Liver (tissue), 9 donors: Measurements from ENCODE around the gene TMEM163. TPM values are rescaled to one million over a fixed set of nuclear protein-coding genes. Genes with fewer than 3 reads are reported as not detected.

Source experiments
- DNase-seq: peaks from one replicate; pipeline ENCODE4 v3.0.0-alpha.2; 2017; ENCODE audit warnings: low spot score
- H3K27ac ChIP-seq, 2 donors: one replicate each; pipeline ENCODE4 v1.7.0; 2013; ENCODE audit warnings: inconsistent platforms in 2 of 2, low read length in 2 of 2, control low read depth in 1 of 2, low read depth in 1 of 2, mild to moderate bottlenecking in 1 of 2
- H3K27me3 ChIP-seq, 4 donors: one replicate each; pipeline versions ENCODE4 v1.6.1 to v1.7.0; 2013; ENCODE audit warnings: low read length in 3 of 4, inconsistent platforms in 1 of 4, mild to moderate bottlenecking in 1 of 4, moderate library complexity in 1 of 4; ENCODE audit not compliant: control insufficient read depth in 4 of 4, insufficient read depth in 4 of 4
- H3K36me3 ChIP-seq, 4 donors: one replicate each; pipeline versions ENCODE4 v1.6.1 to v1.7.0; 2013; ENCODE audit warnings: low read length in 3 of 4, mild to moderate bottlenecking in 3 of 4, low read depth in 1 of 4, moderate library complexity in 1 of 4; ENCODE audit not compliant: control insufficient read depth in 4 of 4, insufficient read depth in 3 of 4
- H3K4me1 ChIP-seq, 4 donors: one replicate each; pipeline versions ENCODE4 v1.6.1 to v1.7.0; 2013; ENCODE audit warnings: low read length in 3 of 4, mild to moderate bottlenecking in 3 of 4, moderate library complexity in 1 of 4; ENCODE audit not compliant: control insufficient read depth in 4 of 4, insufficient read depth in 4 of 4
- H3K4me3 ChIP-seq, 3 donors: one replicate each; pipeline versions ENCODE4 v1.6.1 to v1.7.0; 2013; ENCODE audit warnings: low read length in 3 of 3, control low read depth in 1 of 3, low read depth in 1 of 3, mild to moderate bottlenecking in 1 of 3
- H3K9ac ChIP-seq, 2 donors: one replicate each; pipeline ENCODE4 v1.7.0; 2013; ENCODE audit warnings: low read length in 2 of 2, mild to moderate bottlenecking in 2 of 2, moderate library complexity in 2 of 2, control low read depth in 1 of 2, low read depth in 1 of 2
- H3K9me3 ChIP-seq, 4 donors: one replicate each; pipeline versions ENCODE4 v1.6.1 to v1.7.0; 2013; ENCODE audit warnings: low read length in 3 of 4; ENCODE audit not compliant: control insufficient read depth in 4 of 4
- EGR1 ChIP-seq, 2 donors: IDR thresholded peaks; 2 replicates each; pipeline ENCODE4 v1.6.1; 2016 to 2018; ENCODE audit warnings: antibody characterized with exemption in 2 of 2, low read depth in 2 of 2
- FOXA1 ChIP-seq: IDR thresholded peaks from 2 replicates; pipeline ENCODE4 v1.6.1; 2016; ENCODE audit warnings: antibody characterized with exemption
- JUND ChIP-seq, 2 donors: IDR thresholded peaks; 2 replicates each; pipeline ENCODE4 v1.6.1; 2016; ENCODE audit warnings: antibody characterized with exemption in 2 of 2
- NR2F2 ChIP-seq: IDR thresholded peaks from 2 replicates; pipeline ENCODE4 v1.6.1; 2016; ENCODE audit warnings: antibody characterized with exemption
- RAD21 ChIP-seq, 2 donors: IDR thresholded peaks; 2 replicates each; pipeline ENCODE4 v1.6.1; 2016; ENCODE audit warnings: antibody characterized with exemption in 2 of 2, mild to moderate bottlenecking in 2 of 2
- RXRA ChIP-seq, 2 donors: IDR thresholded peaks; 2 replicates each; pipeline ENCODE4 v1.6.1; 2017 to 2018; ENCODE audit warnings: antibody characterized with exemption in 2 of 2, mild to moderate bottlenecking in 1 of 2
- SP1 ChIP-seq: IDR thresholded peaks from 2 replicates; pipeline ENCODE4 v1.6.1; 2018; ENCODE audit warnings: antibody characterized with exemption, mild to moderate bottlenecking
- TAF1 ChIP-seq: conservative IDR thresholded peaks from 2 replicates; pipeline ENCODE4 v1.6.1; 2016; ENCODE audit warnings: antibody characterized with exemption, mild to moderate bottlenecking
- YY1 ChIP-seq: IDR thresholded peaks from 2 replicates; pipeline ENCODE4 v1.6.1; 2016; ENCODE audit warnings: antibody characterized with exemption, mild to moderate bottlenecking
- WGBS: extraction: QIAGEN DNeasy Blood & Tissue Kit; methylation state at CpG from one replicate; pipeline ENCODE4 v1.1.7; 2013; 5-methylcytosine and 5-hydroxymethylcytosine counted together
- polyA plus RNA-seq, 2 donors: library from polyadenylated mRNA; stranded (reverse) in 1 of 2; unstranded in 1 of 2; fragments of 200-250 nt in 1 of 2; fragments of >200 nt in 1 of 2; fragmentation: Nextera tagmentation in 1 of 2; extraction: Ambion mirVana in 1 of 2; gene quantifications; one replicate each; pipeline versions ENCODE4 v1.2.1 to v1.2.3, GENCODE V29; 2013 to 2015
- total RNA-seq, 2 donors: library from RNA; depleted of rRNA; stranded (reverse); fragments of >200 nt; gene quantifications; one replicate each; pipeline ENCODE4 v1.2.3, GENCODE V29; 2014
- TF ChIP-seq, protein P1 (sequence below): IDR thresholded peaks from 2 replicates; pipeline ENCODE4 v1.6.1; 2016; ENCODE audit warnings: antibody characterized with exemption
- TF ChIP-seq, protein P2 (sequence below): IDR thresholded peaks from 2 replicates; pipeline ENCODE4 v1.6.1; 2016; ENCODE audit warnings: antibody characterized with exemption, mild to moderate bottlenecking
- TF ChIP-seq, protein P3 (sequence below): fragments of 150-350 bp; IDR thresholded peaks from 2 replicates; pipeline ENCODE4 v1.5.1; 2017; ENCODE audit warnings: improper control_type of control experiment, low read depth, low read length; ENCODE audit not compliant: missing input control
- TF ChIP-seq, protein P4 (sequence below): IDR thresholded peaks from 2 replicates; pipeline ENCODE4 v1.6.1; 2016; ENCODE audit warnings: antibody characterized with exemption
- donor health status: healthy.
- donor health status: healthy.
- donor health status: healthy.
- donor health status: healthy.
- donor health status: healthy.

TMEM163 gene
- total and polyA plus RNA-seq, 4 donors: 0.08 to 0.48 (median 0.25) TPM

DNA sequence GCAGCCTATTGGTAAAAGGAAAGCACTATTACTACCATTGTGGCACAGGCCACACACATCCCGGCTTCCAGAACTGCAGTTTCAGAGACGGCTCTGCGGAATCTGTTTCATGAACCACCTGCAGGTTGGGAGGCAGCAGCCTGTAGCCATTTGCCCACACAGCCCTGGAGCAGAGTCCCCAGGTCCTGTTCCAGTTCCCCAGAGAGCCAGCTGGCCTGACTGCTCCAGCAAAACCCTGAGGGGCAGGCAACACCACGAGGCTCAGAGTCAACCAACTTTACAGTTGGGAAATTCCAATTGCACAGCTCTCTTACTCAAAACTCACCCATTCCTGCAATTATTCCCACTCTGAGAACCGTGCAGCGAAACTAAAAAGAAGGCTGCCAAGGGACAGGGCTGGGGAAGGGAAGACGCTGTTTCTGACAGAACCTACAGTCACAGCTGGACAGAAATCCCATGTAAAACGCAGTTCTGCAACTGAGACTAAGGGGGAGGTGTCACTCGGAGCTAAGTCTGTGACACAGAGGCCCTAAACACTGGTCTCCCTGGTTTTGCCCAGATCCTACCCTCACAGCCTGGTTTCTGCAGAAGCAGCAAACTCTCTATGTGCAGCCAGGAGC is 219.4 kb downstream of the TMEM163 start:
- Histone ChIP-seq H3K9ac (no peak overlapping the region), H3K27me3 (no peaks in the 10 kb centered on the region), H3K4me1 (no peaks in the 10 kb centered on the region), H3K27ac (no peak overlapping the region), H3K4me3 (no peak overlapping the region), H3K36me3 (no peaks in the 10 kb centered on the region), H3K9me3 (no peaks in the 10 kb centered on the region)
- no peak for DNase-seq
- TF ChIP-seq EGR1 (IDR thresholded peaks at IDR 0.05; ENCODE audit: low read depth in 2 of 2): no peak
- no peak for TF ChIP-seq FOXA1
- TF ChIP-seq, protein P1, sequence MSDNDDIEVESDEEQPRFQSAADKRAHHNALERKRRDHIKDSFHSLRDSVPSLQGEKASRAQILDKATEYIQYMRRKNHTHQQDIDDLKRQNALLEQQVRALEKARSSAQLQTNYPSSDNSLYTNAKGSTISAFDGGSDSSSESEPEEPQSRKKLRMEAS: no peak
- no peak for TF ChIP-seq JUND (IDR thresholded peaks at IDR 0.05)
- 81% methylated on average over 9 of the region's 9 CpGs for WGBS

DNA sequence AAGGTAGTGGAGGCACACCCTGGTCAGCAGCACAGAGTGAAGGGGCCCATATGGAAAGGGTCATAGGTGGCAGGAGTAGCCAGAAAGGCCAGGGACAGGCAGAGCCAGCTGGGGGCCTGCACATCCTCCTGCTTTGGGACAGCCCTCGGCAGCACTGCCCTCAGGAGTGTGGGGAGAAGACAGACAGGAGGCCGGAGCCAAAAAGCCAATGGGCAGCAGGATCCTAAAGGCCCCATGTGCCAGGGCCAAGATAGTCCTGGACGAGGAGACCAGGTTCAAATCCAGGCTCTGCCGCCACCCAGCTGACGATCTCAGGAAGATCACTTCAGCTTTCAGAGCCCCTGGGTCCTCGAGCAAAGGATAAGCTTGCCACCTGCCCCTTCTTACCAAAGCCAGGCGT is 220.1 kb downstream of the TMEM163 start:
- Histone ChIP-seq H3K9me3 (no peaks in the 10 kb centered on the region), H3K36me3 (no peaks in the 10 kb centered on the region), H3K27ac (no peak overlapping the region), H3K27me3 (no peaks in the 10 kb centered on the region), H3K4me1 (no peaks in the 10 kb centered on the region), H3K4me3 (no peak overlapping the region), H3K9ac (no peak overlapping the region)
- no peak for DNase-seq
- TF ChIP-seq NR2F2 (no peak), YY1 (no peak), SP1 (no peak), FOXA1 (no peak), RAD21 (IDR thresholded peaks at IDR 0.05) (no peak), EGR1 (IDR thresholded peaks at IDR 0.05; ENCODE audit: low read depth in 2 of 2) (no peak), TAF1 (no peak), RXRA (IDR thresholded peaks at IDR 0.05) (no peak)
- TF ChIP-seq, protein P2, sequence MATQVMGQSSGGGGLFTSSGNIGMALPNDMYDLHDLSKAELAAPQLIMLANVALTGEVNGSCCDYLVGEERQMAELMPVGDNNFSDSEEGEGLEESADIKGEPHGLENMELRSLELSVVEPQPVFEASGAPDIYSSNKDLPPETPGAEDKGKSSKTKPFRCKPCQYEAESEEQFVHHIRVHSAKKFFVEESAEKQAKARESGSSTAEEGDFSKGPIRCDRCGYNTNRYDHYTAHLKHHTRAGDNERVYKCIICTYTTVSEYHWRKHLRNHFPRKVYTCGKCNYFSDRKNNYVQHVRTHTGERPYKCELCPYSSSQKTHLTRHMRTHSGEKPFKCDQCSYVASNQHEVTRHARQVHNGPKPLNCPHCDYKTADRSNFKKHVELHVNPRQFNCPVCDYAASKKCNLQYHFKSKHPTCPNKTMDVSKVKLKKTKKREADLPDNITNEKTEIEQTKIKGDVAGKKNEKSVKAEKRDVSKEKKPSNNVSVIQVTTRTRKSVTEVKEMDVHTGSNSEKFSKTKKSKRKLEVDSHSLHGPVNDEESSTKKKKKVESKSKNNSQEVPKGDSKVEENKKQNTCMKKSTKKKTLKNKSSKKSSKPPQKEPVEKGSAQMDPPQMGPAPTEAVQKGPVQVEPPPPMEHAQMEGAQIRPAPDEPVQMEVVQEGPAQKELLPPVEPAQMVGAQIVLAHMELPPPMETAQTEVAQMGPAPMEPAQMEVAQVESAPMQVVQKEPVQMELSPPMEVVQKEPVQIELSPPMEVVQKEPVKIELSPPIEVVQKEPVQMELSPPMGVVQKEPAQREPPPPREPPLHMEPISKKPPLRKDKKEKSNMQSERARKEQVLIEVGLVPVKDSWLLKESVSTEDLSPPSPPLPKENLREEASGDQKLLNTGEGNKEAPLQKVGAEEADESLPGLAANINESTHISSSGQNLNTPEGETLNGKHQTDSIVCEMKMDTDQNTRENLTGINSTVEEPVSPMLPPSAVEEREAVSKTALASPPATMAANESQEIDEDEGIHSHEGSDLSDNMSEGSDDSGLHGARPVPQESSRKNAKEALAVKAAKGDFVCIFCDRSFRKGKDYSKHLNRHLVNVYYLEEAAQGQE: no peak
- TF ChIP-seq, protein P3, sequence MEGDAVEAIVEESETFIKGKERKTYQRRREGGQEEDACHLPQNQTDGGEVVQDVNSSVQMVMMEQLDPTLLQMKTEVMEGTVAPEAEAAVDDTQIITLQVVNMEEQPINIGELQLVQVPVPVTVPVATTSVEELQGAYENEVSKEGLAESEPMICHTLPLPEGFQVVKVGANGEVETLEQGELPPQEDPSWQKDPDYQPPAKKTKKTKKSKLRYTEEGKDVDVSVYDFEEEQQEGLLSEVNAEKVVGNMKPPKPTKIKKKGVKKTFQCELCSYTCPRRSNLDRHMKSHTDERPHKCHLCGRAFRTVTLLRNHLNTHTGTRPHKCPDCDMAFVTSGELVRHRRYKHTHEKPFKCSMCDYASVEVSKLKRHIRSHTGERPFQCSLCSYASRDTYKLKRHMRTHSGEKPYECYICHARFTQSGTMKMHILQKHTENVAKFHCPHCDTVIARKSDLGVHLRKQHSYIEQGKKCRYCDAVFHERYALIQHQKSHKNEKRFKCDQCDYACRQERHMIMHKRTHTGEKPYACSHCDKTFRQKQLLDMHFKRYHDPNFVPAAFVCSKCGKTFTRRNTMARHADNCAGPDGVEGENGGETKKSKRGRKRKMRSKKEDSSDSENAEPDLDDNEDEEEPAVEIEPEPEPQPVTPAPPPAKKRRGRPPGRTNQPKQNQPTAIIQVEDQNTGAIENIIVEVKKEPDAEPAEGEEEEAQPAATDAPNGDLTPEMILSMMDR: no peak
- TF ChIP-seq, protein P4, sequence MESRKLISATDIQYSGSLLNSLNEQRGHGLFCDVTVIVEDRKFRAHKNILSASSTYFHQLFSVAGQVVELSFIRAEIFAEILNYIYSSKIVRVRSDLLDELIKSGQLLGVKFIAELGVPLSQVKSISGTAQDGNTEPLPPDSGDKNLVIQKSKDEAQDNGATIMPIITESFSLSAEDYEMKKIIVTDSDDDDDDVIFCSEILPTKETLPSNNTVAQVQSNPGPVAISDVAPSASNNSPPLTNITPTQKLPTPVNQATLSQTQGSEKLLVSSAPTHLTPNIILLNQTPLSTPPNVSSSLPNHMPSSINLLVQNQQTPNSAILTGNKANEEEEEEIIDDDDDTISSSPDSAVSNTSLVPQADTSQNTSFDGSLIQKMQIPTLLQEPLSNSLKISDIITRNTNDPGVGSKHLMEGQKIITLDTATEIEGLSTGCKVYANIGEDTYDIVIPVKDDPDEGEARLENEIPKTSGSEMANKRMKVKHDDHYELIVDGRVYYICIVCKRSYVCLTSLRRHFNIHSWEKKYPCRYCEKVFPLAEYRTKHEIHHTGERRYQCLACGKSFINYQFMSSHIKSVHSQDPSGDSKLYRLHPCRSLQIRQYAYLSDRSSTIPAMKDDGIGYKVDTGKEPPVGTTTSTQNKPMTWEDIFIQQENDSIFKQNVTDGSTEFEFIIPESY: no peak
- 90% methylated on average over 7 of the region's 7 CpGs for WGBS
